HEK293 (cell line): ENCODE measurements around the gene ATP5F1D.

Source experiments
- MEIS1 ChIP-seq: sonication (generic); formaldehyde crosslinking; IDR thresholded peaks from 2 replicates; pipeline ENCODE4 v1.8.1; 2022; ENCODE audit warnings: missing genetic modification reagents, mild to moderate bottlenecking, borderline replicate concordance
- PRDM4 ChIP-seq: fragments of 450-650 bp; formaldehyde crosslinking; IDR thresholded peaks from 2 replicates; pipeline ENCODE4 v1.5.1; 2017; ENCODE audit warnings: missing biosample characterization, missing genetic modification characterization
- ZNF549 ChIP-seq: fragments of 450-650 bp; IDR thresholded peaks from 2 replicates; pipeline ENCODE4 v1.5.1; 2018; ENCODE audit warnings: missing biosample characterization, missing genetic modification characterization, mild to moderate bottlenecking, inconsistent platforms, moderate library complexity
- ZNF624 ChIP-seq: fragments of 450-650 bp; formaldehyde crosslinking; IDR thresholded peaks from 2 replicates; pipeline ENCODE4 v1.5.1; 2017; ENCODE audit warnings: missing biosample characterization, missing genetic modification characterization

- no peak for TF ChIP-seq ZNF549
- TF ChIP-seq ZNF624 (tag by site-specific recombination): no peak
- no peak for TF ChIP-seq PRDM4
- no peak for TF ChIP-seq MEIS1 (CRISPR knock-in tag)
These were observed 33.9 kb downstream of the ATP5F1D start, which contains the start of gene FAM174C for GRCh38 chr19:1275260-1275975.
